HCT116 (cell line): ENCODE data around the gene RNF180.

Experiments used
- EZH2 ChIP-seq: fragments of 200-600 bp; sonication (generic); IDR thresholded peaks from 2 replicates; pipeline ENCODE4 v1.6.1; 2017; ENCODE audit warnings: antibody characterized with exemption, mixed run types
- YY1 ChIP-seq: IDR thresholded peaks from 2 replicates; pipeline ENCODE4 v1.6.1; 2011; ENCODE audit warnings: low read length, low read depth, moderate library complexity, mild to moderate bottlenecking; ENCODE audit not compliant: insufficient replicate concordance; ENCODE audit errors: extremely low read depth

DNA sequence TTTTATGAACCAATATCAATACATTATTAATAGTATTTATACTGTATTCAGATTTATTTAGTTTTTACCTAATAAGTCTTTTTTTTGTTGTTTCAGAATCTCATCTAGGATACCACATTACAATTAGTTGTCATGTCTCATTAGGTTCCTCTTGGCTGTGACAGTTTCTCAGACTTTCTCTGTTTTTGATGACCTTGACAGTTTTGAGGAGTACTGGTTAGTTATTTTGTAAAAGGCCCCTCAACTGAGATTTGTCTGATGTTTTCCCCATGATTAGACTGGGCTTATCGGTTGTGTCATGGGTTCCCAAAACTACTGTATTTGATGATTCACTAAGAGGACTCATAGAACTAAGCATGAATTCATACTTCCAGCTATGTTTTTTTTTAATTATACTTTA is 56.3 kb downstream of the RNF180 start:
- TF ChIP-seq YY1 (no peak), EZH2 (no peak)
